ENCODE data around the gene PHACTR4.
A peak's percentile ranks its signal among the peaks of the same experiment; 100 is the strongest.
"Not testable (repeated sequence)": the region's sequence is repeated elsewhere in the genome, so short reads cannot be mapped to it uniquely, and the experiment has no call there.

- TF ChIP-seq, protein P1, sequence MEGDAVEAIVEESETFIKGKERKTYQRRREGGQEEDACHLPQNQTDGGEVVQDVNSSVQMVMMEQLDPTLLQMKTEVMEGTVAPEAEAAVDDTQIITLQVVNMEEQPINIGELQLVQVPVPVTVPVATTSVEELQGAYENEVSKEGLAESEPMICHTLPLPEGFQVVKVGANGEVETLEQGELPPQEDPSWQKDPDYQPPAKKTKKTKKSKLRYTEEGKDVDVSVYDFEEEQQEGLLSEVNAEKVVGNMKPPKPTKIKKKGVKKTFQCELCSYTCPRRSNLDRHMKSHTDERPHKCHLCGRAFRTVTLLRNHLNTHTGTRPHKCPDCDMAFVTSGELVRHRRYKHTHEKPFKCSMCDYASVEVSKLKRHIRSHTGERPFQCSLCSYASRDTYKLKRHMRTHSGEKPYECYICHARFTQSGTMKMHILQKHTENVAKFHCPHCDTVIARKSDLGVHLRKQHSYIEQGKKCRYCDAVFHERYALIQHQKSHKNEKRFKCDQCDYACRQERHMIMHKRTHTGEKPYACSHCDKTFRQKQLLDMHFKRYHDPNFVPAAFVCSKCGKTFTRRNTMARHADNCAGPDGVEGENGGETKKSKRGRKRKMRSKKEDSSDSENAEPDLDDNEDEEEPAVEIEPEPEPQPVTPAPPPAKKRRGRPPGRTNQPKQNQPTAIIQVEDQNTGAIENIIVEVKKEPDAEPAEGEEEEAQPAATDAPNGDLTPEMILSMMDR (IDR thresholded peaks at IDR 0.05; ENCODE audit: insufficient read depth, low read length), result not testable (repeated sequence)
- peak; percentile 31; the same call in 1 of the 2 replicates for TF ChIP-seq POLR2AphosphoS5 (IDR thresholded peaks at IDR 0.05; ENCODE audit: low read depth)
- TF ChIP-seq REST (IDR thresholded peaks at IDR 0.05; ENCODE audit: insufficient replicate concordance, low read depth); GABPA (IDR thresholded peaks at IDR 0.05; ENCODE audit: low read depth): not testable (repeated sequence)
Observed at GRCh38 chr1:28541414-28542015, 172.0 kb downstream of the PHACTR4 start.

Data from HL-60 (cell line).